HG03469 (cell line): ENCODE data around the gene CERK.

Experiments
- ATAC-seq: cut with Tn5 transposase; IDR thresholded peaks from one replicate; pipeline ENCODE4 v1.9.1; 2021; ENCODE audit warnings: mild to moderate bottlenecking, moderate library complexity, moderate number of reproducible peaks; ENCODE audit not compliant: unreplicated experiment

Gene CERK

DNA sequence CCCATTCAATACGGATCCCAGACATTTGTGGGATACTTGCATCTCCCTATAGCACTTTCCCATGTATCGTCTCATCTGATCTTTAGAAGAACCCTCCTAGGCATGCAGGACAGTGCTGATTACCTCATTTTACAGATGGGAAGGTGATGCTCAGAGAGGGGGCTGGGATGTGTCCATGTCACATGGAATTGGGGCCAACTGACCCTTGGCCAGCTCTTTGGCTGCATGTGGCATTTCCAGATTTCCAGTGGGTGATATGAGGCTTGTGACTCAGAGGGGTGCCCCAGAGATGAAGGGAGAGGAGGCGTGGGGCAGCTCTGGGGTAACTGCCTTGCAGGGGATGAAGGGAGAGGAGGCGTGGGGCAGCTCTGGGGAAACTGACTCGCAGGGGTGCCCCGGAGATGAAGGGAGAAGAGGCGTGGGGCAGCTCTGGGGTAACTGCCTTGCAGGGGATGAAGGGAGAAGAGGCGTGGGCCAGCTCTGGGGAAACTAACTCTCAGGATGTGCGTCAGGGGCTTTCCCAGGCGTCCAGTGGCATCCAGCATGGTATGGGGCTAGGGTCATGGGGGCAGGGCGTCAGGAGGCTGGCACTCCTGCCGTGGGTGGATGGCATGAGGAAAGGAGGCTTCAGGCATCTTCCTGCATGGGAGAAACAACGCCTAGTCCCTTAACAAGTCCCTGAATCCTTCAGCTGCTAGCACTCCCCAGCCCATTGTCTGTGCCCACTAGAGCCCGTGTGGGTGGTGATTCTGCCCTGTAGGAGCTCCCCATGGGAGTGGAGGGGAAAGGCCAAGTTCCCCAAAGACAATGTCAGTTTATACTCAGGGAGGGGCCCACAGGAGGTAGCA lies 11.9 kb upstream of the CERK start:
- no peak for ATAC-seq

DNA sequence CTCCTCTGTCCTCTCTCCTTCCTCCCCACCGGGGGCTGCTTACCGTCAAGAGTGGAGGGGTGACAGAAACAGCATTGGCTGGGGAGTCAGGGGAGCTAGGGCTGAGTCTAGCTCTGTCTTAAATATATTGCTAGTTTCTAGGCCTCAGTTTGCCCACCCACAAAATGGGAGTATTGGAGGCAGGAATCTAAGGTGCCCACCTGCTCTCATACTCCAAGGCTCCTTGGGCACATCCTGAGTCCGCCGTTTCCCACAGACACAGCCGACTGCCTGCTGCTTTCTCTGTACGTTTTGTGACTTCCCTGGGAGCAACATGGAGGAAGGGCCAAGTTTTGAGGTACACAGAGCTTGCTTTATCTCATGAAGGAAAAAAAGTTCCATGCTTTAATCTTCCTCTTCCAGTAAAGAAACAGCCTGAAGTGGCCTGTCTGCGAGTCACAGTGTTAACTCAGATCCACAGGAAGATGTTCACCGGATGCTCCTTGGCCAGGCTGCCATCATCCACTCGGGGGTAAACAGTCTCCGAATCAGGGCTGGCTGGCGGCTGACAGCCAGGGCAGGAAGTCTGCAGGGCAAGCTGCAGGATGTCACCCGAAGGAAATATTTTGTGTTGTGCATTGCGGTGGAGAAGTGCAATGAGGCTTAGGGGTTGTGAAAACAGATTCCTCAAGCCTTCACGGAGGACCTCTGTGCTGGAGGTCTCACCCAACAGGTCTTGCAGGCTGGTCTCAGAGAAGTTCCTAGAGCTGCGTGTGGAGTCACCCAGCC lies 11.0 kb upstream of the CERK start:
- ATAC-seq = no peak

DNA sequence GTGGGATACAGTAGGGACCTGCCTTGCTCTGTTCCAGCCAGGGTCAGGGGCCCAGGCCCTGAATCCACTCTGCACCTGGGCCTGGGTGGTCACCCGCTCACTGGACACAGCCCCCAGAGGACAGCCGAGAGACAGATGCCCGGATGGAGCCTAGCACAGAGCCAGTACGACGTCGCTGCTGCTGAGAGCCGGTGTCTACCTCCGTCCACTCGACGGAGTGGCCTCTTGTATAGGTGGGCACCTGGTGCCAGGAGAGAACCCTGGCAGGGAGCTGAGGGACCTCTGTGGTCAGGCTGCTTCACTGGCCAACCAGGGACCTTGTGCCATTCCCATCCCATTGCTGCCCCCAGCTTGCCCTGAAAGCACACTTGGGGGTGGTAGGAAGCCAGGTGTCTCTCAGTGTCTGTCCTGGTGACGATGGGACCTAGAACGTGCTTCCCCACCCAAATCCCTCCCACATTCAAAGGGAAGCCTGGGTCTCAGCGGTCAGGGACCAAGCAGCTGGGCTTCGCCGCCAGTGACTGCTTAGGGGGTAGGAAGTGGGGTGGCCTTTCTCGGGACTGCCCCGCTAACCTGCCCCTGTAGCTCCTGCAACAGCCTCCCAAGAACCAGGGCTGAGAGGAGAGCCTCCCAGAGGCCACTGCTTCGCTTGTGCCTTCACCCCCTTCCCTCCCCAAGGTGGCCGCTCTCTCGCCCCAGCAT lies 10.3 kb upstream of the CERK start:
- no peak for ATAC-seq

DNA sequence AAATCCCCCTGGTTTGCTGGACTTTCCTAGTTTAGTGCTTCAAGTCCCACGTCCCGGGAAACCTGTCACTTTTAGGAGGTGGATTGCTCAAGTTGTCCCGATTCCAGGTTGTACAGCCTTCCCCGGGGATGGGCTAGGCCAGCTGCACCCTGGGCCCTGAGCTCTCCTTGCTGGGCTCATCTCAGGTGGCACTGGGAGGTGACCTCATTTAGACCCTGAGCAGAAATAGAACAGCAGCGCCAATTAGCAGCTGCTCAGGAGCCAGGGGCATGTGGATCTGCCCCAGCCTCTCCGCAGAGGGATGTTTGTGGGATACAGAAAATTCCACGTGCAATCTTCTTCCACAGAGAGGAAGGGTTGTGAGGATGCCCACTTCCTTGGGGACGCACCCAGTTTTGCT lies 9.6 kb upstream of the CERK start:
- ATAC-seq = no peak

GRCh38 chr22:46746620-46747019 lies 8.6 kb upstream of the CERK start:
- ATAC-seq = no peak

GRCh38 chr22:46746192-46746591 lies 8.1 kb upstream of the CERK start:
- ATAC-seq = no peak

- no peak for ATAC-seq
These were observed 6.5 kb upstream of the CERK start for GRCh38 chr22:46744581-46744980.

- no peak for ATAC-seq
These were observed 4.6 kb upstream of the CERK start for GRCh38 chr22:46742576-46743221.

- no peak for ATAC-seq
These were observed 4.0 kb upstream of the CERK start for GRCh38 chr22:46741974-46742519.

DNA sequence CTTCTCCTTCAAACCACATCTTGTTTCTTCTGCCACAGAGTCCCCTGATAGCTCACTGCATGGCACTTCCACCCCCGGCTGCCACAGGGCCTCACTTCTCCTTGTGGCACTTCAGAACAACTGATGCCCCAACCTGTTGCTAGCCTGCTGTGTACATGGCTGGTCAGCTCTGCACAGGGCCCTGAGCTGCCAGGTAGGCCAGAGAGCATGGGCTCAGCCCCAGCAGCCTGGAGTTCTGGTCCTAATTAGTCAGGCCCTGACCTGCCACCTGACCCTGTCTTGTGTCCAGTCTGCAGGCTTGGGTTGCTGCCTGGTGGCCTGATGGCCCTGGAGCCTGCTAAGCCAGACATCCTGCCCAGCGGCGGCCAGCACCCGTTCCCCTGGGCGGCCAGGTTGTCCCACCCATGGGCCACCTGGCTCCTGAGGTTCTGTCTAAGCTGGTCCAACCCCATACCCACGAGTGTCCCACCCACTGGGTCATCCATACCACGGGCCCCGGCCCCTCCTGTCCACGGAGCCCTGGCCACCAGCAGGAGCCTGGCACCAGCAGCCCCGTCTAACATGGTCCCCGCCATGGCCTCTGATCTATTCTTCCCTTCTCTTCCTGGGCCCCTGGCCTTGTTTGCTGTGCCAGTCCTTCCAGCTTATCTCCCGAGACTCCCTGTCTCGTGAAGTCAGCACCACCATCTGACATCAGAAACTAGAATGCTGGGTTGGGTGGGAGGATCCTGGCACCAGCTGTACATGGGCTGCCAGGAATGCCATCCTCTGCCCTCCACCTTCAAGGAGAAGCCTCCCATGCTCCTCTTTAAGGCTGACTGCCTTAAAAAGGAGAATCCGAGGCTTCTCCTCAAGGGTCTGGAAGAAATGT lies 3.1 kb upstream of the CERK start:
- no peak for ATAC-seq

DNA sequence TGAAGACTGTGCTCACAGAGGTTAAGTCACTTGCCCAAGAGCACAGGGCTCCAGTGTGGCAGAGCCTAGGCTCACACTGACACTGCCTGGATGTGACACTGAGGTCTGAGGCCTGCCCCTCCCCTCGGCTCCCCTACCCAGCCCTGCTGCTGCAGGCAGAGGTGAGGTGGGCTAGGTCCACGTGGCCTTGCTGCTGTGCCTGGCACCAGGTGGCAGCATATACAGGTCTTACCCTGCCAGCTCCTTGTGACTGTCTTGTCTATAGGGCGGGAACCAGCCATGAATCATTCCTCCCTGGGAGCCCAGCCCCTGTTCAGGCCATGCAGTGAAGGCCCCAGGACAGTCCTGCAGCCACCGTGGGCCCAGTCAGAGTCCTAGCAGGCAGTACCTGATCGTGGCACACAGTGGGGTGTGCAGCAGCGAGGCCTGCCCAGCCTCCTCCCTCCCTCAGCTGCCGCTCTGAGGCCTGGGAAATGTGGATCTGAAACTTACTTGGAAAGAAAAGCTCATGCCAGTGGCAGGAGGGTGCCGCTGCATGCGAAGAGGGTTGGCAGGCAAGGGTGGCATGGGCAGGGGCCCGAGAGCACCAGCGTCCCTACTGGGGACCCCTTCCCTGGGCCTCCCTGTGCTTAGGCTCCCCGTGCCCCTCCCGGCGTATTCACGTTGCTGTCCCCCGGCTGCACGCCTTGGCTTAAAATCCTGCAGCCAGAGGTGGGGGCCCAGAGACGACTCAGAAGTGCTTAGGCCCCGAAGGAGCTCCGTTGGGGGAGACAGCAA lies 1.2 kb upstream of the CERK start:
- no peak for ATAC-seq

DNA sequence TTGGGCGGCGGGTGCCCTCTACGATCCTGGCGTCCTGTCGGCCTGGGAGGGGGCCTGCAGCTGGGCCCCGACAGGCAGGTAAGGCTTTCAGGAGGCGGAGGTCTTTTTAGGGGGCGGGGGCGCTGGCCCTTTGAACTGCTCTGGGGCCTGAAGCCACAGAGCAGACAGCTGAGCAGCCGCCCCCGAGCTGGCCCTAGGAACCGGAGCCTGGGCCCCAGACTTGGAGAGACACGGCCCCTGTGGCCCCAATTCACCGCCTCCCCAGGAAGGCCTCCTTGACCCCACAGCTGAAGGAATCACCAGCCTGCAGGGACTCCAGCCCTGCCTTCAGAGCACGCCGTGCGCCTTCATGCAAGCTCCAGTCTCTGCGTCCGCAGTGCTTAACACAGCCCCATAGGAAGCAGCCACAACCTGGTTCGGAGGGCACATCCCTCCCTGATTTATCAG lies 618 bp upstream of the CERK start:
- no peak for ATAC-seq

- ATAC-seq = no peak
These were observed 712 bp downstream of the CERK start for GRCh38 chr22:46737105-46737975.

GRCh38 chr22:46736705-46737104 lies 1.3 kb downstream of the CERK start:
- ATAC-seq = no peak

DNA sequence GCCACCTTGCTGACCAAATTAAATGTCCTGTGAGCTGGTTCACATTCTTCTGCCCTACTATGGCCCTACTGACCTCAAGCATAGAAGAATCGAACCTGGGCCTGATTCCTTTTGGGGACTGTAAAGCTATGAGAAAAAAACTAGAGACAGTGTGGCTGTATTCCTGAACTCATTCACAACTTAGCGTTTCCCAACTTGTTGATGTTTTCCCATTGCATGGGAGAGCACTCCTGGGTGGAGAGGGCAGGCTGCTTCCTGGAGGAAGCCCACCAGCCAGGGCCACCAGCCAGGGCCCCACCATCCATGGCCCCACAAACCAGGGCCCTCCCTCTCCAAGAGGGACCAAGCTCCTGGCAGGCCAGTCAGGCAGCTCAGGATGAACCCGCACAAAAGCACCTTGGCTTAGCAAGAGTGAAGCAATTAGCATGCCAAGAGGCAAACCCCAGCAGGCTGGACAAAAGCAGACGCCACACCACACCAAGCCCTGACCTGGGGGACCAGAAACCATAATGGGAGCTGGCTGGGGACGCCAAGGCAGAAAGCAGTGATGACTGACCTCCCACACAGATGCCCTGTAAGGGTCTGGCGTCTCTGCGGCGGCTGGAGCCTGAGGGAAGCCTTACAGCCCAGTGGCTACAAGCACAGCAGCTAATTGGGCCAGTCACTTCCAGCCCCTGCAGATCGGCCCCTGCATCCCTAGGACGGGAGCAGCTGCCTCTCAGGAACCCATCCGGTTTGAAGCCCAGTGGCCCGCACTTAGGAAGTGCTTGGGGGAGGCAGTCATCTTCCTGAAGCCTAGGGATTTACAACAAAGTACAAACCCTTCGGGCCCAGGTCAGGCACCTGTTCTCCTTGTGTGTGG lies 2.1 kb downstream of the CERK start:
- no peak for ATAC-seq

DNA sequence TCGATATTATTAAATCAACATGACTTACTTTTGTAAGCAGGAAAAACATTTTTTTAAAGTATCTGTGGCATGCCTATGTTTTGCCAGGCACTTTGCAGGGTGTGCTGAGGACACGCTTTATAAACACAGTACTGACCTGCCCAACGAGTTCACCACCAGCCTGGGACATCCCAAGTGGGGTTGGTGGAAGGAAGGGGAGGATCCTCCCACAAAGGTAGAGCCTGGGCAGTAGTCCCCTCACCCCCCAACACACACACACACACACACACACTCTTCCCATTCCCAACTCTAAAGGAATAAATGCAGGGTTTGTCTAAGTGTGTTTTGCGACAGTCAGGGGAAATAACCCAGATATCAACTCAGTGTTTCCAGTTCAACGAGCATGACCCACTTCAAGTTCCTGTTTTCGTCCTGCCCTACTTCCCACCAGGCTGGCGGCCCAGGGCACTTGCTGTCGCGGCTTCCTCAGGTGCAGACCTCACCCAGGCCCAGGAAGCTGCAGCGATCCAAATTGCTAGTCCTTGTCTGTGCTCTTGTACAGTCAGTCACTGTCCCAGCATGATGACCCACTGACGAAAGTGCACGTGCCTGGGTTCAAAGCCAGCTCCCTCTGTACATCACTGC lies 3.1 kb downstream of the CERK start:
- ATAC-seq = no peak
